IMR-90 (cell line): Measurements from ENCODE around the gene BATF. TPM values are rescaled to one million over a fixed set of nuclear protein-coding genes. Genes with fewer than 3 reads are reported as not detected.

Experiments
- ATAC-seq: fragments of 200-7000 bp; cut with Tn5 transposase; 2 replicates; pipeline ENCODE4 v1.9.1; 2020; ENCODE audit warnings: low read depth, mild to moderate bottlenecking, moderate library complexity
- BruUV-seq: library from RNA; stranded (reverse); fragments of 400-500 nt; replicated peaks from 2 replicates; lab custom pipeline; 2021; lab: Mats Ljungman, UMichigan
- CTCF ChIA-PET: fragments of 300-600 bp; formaldehyde crosslinking; extraction: SDS; loops from one replicate; lab custom pipeline; 2021; ENCODE audit warnings: antibody characterized with exemption; lab: Yijun Ruan, JAX
- POLR2A ChIA-PET: fragments of 300-600 bp; sonication (Branson Sonifier 250); formaldehyde crosslinking; loops from one replicate; lab custom pipeline; 2022; ENCODE audit warnings: antibody characterized with exemption; ENCODE audit not compliant: unreplicated experiment; lab: Charles Lee
- DNase-seq: peaks from one replicate; pipeline ENCODE4 v3.0.0; 2013
- H2AFZ ChIP-seq: replicated peaks from 2 replicates; pipeline ENCODE3; 2013; ENCODE audit warnings: low read length, mild to moderate bottlenecking; ENCODE audit not compliant: poor library complexity
- H2AK5ac ChIP-seq: 2 replicates; pipeline ENCODE4 v1.6.1; 2013; ENCODE audit warnings: low read depth, low read length, inconsistent platforms
- H2AK9ac ChIP-seq: replicated peaks from 2 replicates; pipeline ENCODE3; 2013; ENCODE audit warnings: mild to moderate bottlenecking, low read depth, low read length, moderate library complexity; ENCODE audit not compliant: poor library complexity
- H2BK120ac ChIP-seq: 2 replicates; pipeline ENCODE4 v1.6.1; 2013; ENCODE audit warnings: low read depth, low read length, inconsistent platforms
- H2BK15ac ChIP-seq: 3 replicates; pipeline ENCODE4 v1.6.1; 2013; ENCODE audit warnings: low read depth, low read length, inconsistent platforms
- H2BK20ac ChIP-seq: 2 replicates; pipeline ENCODE4 v1.6.1; 2013; ENCODE audit warnings: low read depth, mild to moderate bottlenecking, inconsistent platforms, low read length, moderate library complexity
- H2BK5ac ChIP-seq: 2 replicates; pipeline ENCODE4 v1.6.1; 2013; ENCODE audit warnings: mild to moderate bottlenecking, low read depth, low read length, inconsistent platforms; ENCODE audit not compliant: poor library complexity, severe bottlenecking
- H3K14ac ChIP-seq: replicated peaks from 2 replicates; pipeline ENCODE4 v1.6.1; 2013; ENCODE audit warnings: low read depth, low read length, inconsistent platforms
- H3K18ac ChIP-seq: 2 replicates; pipeline ENCODE4 v1.6.1; 2013; ENCODE audit warnings: low read depth, low read length, control low read depth
- H3K23ac ChIP-seq: 2 replicates; pipeline ENCODE4 v1.6.1; 2013; ENCODE audit warnings: low read depth, low read length, inconsistent platforms
- H3K27ac ChIP-seq: 2 replicates; pipeline ENCODE4 v1.5.1; 2013; ENCODE audit warnings: mild to moderate bottlenecking, control low read depth, low read length; ENCODE audit not compliant: insufficient read depth
- H3K27me3 ChIP-seq: 2 replicates; pipeline ENCODE4 v1.6.1; 2013; ENCODE audit warnings: low read length; ENCODE audit not compliant: control insufficient read depth, insufficient read depth
- H3K36me3 ChIP-seq: 2 replicates; pipeline ENCODE4 v1.6.1; 2013; ENCODE audit warnings: low read length, mixed read lengths; ENCODE audit not compliant: control insufficient read depth, insufficient read depth
- H3K4ac ChIP-seq: 2 replicates; pipeline ENCODE4 v1.6.1; 2013; ENCODE audit warnings: low read depth, low read length, inconsistent platforms
- H3K4me1 ChIP-seq: 2 replicates; pipeline ENCODE4 v1.6.1; 2013; ENCODE audit warnings: low read length, mixed read lengths; ENCODE audit not compliant: control insufficient read depth, insufficient read depth
- H3K4me2 ChIP-seq: 2 replicates; pipeline ENCODE4 v1.6.1; 2013; ENCODE audit warnings: low read depth, mild to moderate bottlenecking, control low read depth, low read length, moderate library complexity
- H3K4me3 ChIP-seq: 2 replicates; pipeline ENCODE4 v1.5.1; 2013; ENCODE audit warnings: low read depth, mild to moderate bottlenecking, control low read depth, low read length, moderate library complexity; ENCODE audit not compliant: insufficient read depth
- H3K56ac ChIP-seq: 2 replicates; pipeline ENCODE4 v1.6.1; 2013; ENCODE audit warnings: low read length, inconsistent platforms; ENCODE audit not compliant: insufficient read depth; ENCODE audit errors: extremely low read depth
- H3K79me1 ChIP-seq, 2 experiments: 2 replicates each; pipeline ENCODE4 v1.6.1; 2013; ENCODE audit warnings: low read length in 2 of 2, inconsistent platforms in 1 of 2, low read depth in 1 of 2
- H3K9ac ChIP-seq: 2 replicates; pipeline ENCODE4 v1.6.1; 2013; ENCODE audit warnings: low read depth, low read length, control low read depth
- H3K9me1 ChIP-seq: 2 replicates; pipeline ENCODE4 v1.6.1; 2013; ENCODE audit warnings: low read length, inconsistent platforms; ENCODE audit not compliant: insufficient read depth
- H3K9me3 ChIP-seq: 2 replicates; pipeline ENCODE4 v1.6.1; 2013; ENCODE audit warnings: low read length; ENCODE audit not compliant: control insufficient read depth, insufficient read depth
- H4K20me1 ChIP-seq: 2 replicates; pipeline ENCODE4 v1.6.1; 2013; ENCODE audit warnings: low read length, inconsistent platforms; ENCODE audit not compliant: insufficient read depth
- H4K5ac ChIP-seq: 2 replicates; pipeline ENCODE4 v1.6.1; 2013; ENCODE audit warnings: mild to moderate bottlenecking, low read depth, low read length, control low read depth
- H4K8ac ChIP-seq, 2 experiments: 2 replicates each; pipeline ENCODE4 v1.6.1; 2013; ENCODE audit warnings: low read depth in 2 of 2, low read length in 2 of 2, control low read depth in 1 of 2, inconsistent platforms in 1 of 2
- H4K91ac ChIP-seq: 2 replicates; pipeline ENCODE4 v1.6.1; 2013; ENCODE audit warnings: low read depth, low read length, inconsistent platforms; ENCODE audit not compliant: insufficient read depth
- BHLHE40 ChIP-seq: fragments of 150-350 bp; IDR thresholded peaks from 2 replicates; pipeline ENCODE4 v1.6.1; 2016; ENCODE audit warnings: mild to moderate bottlenecking, low read depth, low read length
- CEBPB ChIP-seq: IDR thresholded peaks from 2 replicates; pipeline ENCODE4 v1.6.1; 2012; ENCODE audit warnings: low read depth, low read length, improper control_type of control experiment
- FOS ChIP-seq: fragments of 150-350 bp; IDR thresholded peaks from 2 replicates; pipeline ENCODE4 v1.6.1; 2016; ENCODE audit warnings: low read depth, low read length
- MAZ ChIP-seq: IDR thresholded peaks from 2 replicates; pipeline ENCODE4 v1.6.1; 2012; ENCODE audit warnings: low read depth, mild to moderate bottlenecking, low read length, improper control_type of control experiment, moderate library complexity, borderline replicate concordance
- MXI1 ChIP-seq: IDR thresholded peaks from 2 replicates; pipeline ENCODE4 v1.6.1; 2012; ENCODE audit warnings: low read depth, mild to moderate bottlenecking, low read length, moderate library complexity, borderline replicate concordance
- NFE2L2 ChIP-seq: fragments of 150-350 bp; IDR thresholded peaks from 2 replicates; pipeline ENCODE4 v1.6.1; 2016; ENCODE audit warnings: low read depth, mild to moderate bottlenecking, low read length
- POLR2A ChIP-seq: IDR thresholded peaks from 2 replicates; pipeline ENCODE4 v1.6.1; 2012; ENCODE audit warnings: mild to moderate bottlenecking, low read depth, low read length
- RAD21 ChIP-seq: IDR thresholded peaks from 2 replicates; pipeline ENCODE4 v1.6.1; 2012; ENCODE audit warnings: low read length, improper control_type of control experiment
- RCOR1 ChIP-seq: IDR thresholded peaks from 2 replicates; pipeline ENCODE4 v1.6.1; 2012; ENCODE audit warnings: mild to moderate bottlenecking, low read length, improper control_type of control experiment; ENCODE audit not compliant: insufficient replicate concordance
- RFX5 ChIP-seq: IDR thresholded peaks from 2 replicates; pipeline ENCODE4 v1.8.0; 2012; ENCODE audit warnings: low read depth, mild to moderate bottlenecking, low read length, moderate library complexity
- USF2 ChIP-seq: fragments of 150-350 bp; IDR thresholded peaks from 2 replicates; pipeline ENCODE4 v1.6.1; 2017; ENCODE audit warnings: mild to moderate bottlenecking, antibody characterized with exemption, low read length, low read depth
- WGBS, 2 experiments: methylation state at CpG; one replicate each; pipeline versions ENCODE4 v1.1.5 to v1.1.7; 2013; ENCODE audit warnings: missing lambda C conversion rate in 2 of 2; ENCODE audit not compliant: insufficient read length in 1 of 2; ENCODE audit errors: extremely low coverage in 2 of 2; 5-methylcytosine and 5-hydroxymethylcytosine counted together
- dilution Hi-C: fragments of 300-500 bp; cut with HindIII; formaldehyde crosslinking; loops from one replicate; pipeline ENCODE4 v1.14.3; 2018; ENCODE audit warnings: low sequenced_read_pairs; ENCODE audit not compliant: unreplicated experiment
- in situ Hi-C: fragments of 300-500 bp; cut with MboI; formaldehyde crosslinking; loops from 3 replicates; pipeline ENCODE4 v1.14.3; 2019; ENCODE audit warnings: low sequenced_read_pairs, inconsistent platforms, mixed read lengths
- intact Hi-C: fragments of 100-400 bp; cut with micrococcal nuclease; formaldehyde crosslinking; loops from 2 replicates; pipeline ENCODE4 v1.10.0; 2022
- polyA plus RNA-seq, 3 experiments: library from polyadenylated mRNA; depleted of rRNA; stranded (reverse); fragments of >200 nt; gene quantifications; 2 replicates each; pipeline ENCODE4 v1.2.3, GENCODE V29; 2012; ENCODE audit warnings: low replicate concordance in 1 of 3
- total RNA-seq: library from RNA; depleted of rRNA; stranded (reverse); fragments of >200 nt; gene quantifications from 2 replicates; pipeline ENCODE4 v1.2.3, GENCODE V29; 2012
- TF ChIP-seq, protein P1 (sequence below): conservative IDR thresholded peaks from 2 replicates; pipeline ENCODE4 v1.5.1; 2012; ENCODE audit warnings: mild to moderate bottlenecking, low read depth, low read length, improper control_type of control experiment
- TF ChIP-seq, protein P2 (sequence below): fragments of 150-350 bp; IDR thresholded peaks from 2 replicates; pipeline ENCODE4 v1.6.1; 2016; ENCODE audit warnings: low read depth, mild to moderate bottlenecking, low read length, moderate library complexity, borderline replicate concordance

The BATF gene
- total and polyA plus RNA-seq, 2 of the 4 experiments (the other 2 are of a cell fraction), result not detected

- ChIA-PET POLR2A (no interaction called here), CTCF (no interaction called here)
- H3K36me3 ChIP-seq, result no peaks in the 10 kb centered on the region
- H2BK120ac ChIP-seq, result no peak overlapping the region
- no peak overlapping the region for H4K8ac ChIP-seq
- H2AK5ac ChIP-seq, result no peak overlapping the region
- peaks cover 5% of the 10 kb centered on the region for H3K4me1 ChIP-seq
- peaks cover 9% of the 10 kb centered on the region for H3K27me3 ChIP-seq
- H3K4me2 ChIP-seq, result no peak overlapping the region
- no peak overlapping the region for H2AK9ac ChIP-seq
- H4K91ac ChIP-seq, result no peak overlapping the region
- dilution Hi-C loops (no loop called here), in situ Hi-C loops (no loop called here), intact Hi-C loops (no loop called here)
- no peak overlapping the region for H3K27ac ChIP-seq
- H4K5ac ChIP-seq, result no peak overlapping the region
- TF ChIP-seq, protein P1, sequence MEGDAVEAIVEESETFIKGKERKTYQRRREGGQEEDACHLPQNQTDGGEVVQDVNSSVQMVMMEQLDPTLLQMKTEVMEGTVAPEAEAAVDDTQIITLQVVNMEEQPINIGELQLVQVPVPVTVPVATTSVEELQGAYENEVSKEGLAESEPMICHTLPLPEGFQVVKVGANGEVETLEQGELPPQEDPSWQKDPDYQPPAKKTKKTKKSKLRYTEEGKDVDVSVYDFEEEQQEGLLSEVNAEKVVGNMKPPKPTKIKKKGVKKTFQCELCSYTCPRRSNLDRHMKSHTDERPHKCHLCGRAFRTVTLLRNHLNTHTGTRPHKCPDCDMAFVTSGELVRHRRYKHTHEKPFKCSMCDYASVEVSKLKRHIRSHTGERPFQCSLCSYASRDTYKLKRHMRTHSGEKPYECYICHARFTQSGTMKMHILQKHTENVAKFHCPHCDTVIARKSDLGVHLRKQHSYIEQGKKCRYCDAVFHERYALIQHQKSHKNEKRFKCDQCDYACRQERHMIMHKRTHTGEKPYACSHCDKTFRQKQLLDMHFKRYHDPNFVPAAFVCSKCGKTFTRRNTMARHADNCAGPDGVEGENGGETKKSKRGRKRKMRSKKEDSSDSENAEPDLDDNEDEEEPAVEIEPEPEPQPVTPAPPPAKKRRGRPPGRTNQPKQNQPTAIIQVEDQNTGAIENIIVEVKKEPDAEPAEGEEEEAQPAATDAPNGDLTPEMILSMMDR, result no peak
- TF ChIP-seq USF2 (no peak), MAZ (no peak), MXI1 (no peak), RCOR1 (no peak), CEBPB (no peak), NFE2L2 (no peak), FOS (no peak), RAD21 (no peak), BHLHE40 (no peak), RFX5 (no peak), POLR2A (no peak)
- TF ChIP-seq, protein P2, sequence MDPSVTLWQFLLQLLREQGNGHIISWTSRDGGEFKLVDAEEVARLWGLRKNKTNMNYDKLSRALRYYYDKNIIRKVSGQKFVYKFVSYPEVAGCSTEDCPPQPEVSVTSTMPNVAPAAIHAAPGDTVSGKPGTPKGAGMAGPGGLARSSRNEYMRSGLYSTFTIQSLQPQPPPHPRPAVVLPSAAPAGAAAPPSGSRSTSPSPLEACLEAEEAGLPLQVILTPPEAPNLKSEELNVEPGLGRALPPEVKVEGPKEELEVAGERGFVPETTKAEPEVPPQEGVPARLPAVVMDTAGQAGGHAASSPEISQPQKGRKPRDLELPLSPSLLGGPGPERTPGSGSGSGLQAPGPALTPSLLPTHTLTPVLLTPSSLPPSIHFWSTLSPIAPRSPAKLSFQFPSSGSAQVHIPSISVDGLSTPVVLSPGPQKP, result no peak
- no peak overlapping the region for H2BK5ac ChIP-seq
- no TSS peak for BruUV-seq
- no peaks in the 10 kb centered on the region for H3K79me1 ChIP-seq
- no peak overlapping the region for H2BK15ac ChIP-seq
- H3K9me1 ChIP-seq, result peaks cover 3% of the 10 kb centered on the region
- no peak overlapping the region for H3K23ac ChIP-seq
- DNase-seq, result no peak
- no peaks in the 10 kb centered on the region for H4K20me1 ChIP-seq
- no peak for ATAC-seq
- H3K56ac ChIP-seq, result no peak overlapping the region
- H3K18ac ChIP-seq, result no peak overlapping the region
- H3K14ac ChIP-seq, result no peak overlapping the region
- no peak overlapping the region for H3K4ac ChIP-seq
- no peak overlapping the region for H3K9ac ChIP-seq
- no peak overlapping the region for H2BK20ac ChIP-seq
- H2AFZ ChIP-seq, result no peak overlapping the region
- H3K9me3 ChIP-seq, result no peaks in the 10 kb centered on the region
- 90% methylated on average over 2 of the region's 7 CpGs; no CpG with 5 or more reads in 1 of the 2 experiments for WGBS, 2 experiments
- H3K4me3 ChIP-seq, result no peak overlapping the region
Observed at GRCh38 chr14:75540479-75540851, 18.2 kb downstream of the BATF start.
